SH-SY5Y (cell line): ENCODE data around the gene SND1.

Experiments used
- GATA2 ChIP-seq: IDR thresholded peaks from 2 replicates; pipeline ENCODE4 v1.6.1; 2011; ENCODE audit warnings: mild to moderate bottlenecking, low read depth, low read length
- GATA3 ChIP-seq: IDR thresholded peaks from 2 replicates; pipeline ENCODE4 v1.6.1; 2011; ENCODE audit warnings: low read depth, mild to moderate bottlenecking, low read length, moderate library complexity

GRCh38 chr7:128114806-128115205, 462.8 kb downstream of the SND1 start:
- TF ChIP-seq GATA2 (no peak), GATA3 (no peak)
